ENCODE data around the gene STAM.
A peak's percentile ranks its signal among the peaks of the same experiment; 100 is the strongest.
"Not testable (repeated sequence)": the region's sequence is repeated elsewhere in the genome, so short reads cannot be mapped to it uniquely, and the experiment has no call there.

Gene STAM

GRCh38 chr10:17675638-17676037 lies 31.7 kb downstream of the STAM start:
- DNase-seq (ENCODE audit: low read depth) = no peak

GRCh38 chr10:17676919-17677318 lies 33.0 kb downstream of the STAM start:
- DNase-seq (ENCODE audit: low read depth) = no peak

GRCh38 chr10:17682236-17682946 lies 38.4 kb downstream of the STAM start:
- DNase-seq (ENCODE audit: low read depth) = no peak

- DNase-seq (ENCODE audit: low read depth) = no peak
Measured at GRCh38 chr10:17683541-17683940, 39.6 kb downstream of the STAM start.

GRCh38 chr10:17684537-17684936 lies 40.6 kb downstream of the STAM start:
- DNase-seq (ENCODE audit: low read depth) = no peak

GRCh38 chr10:17685233-17685840 lies 41.4 kb downstream of the STAM start:
- peak; percentile 29 for DNase-seq (ENCODE audit: low read depth)

- DNase-seq (ENCODE audit: low read depth) = no peak
Measured at GRCh38 chr10:17687117-17687831, 43.3 kb downstream of the STAM start.

GRCh38 chr10:17689137-17689536 lies 45.2 kb downstream of the STAM start:
- DNase-seq (ENCODE audit: low read depth) = no peak

GRCh38 chr10:17693009-17693408 lies 49.1 kb downstream of the STAM start:
- DNase-seq (ENCODE audit: low read depth) = no peak

- DNase-seq (ENCODE audit: low read depth) = no peak
Measured at GRCh38 chr10:17698696-17699095, 54.7 kb downstream of the STAM start.

GRCh38 chr10:17701301-17701700 lies 57.4 kb downstream of the STAM start:
- no peak for DNase-seq (ENCODE audit: low read depth)

GRCh38 chr10:17703706-17704105 lies 59.8 kb downstream of the STAM start:
- DNase-seq (ENCODE audit: low read depth) = no peak

GRCh38 chr10:17708821-17709220 lies 64.9 kb downstream of the STAM start:
- no peak for DNase-seq (ENCODE audit: low read depth)

GRCh38 chr10:17709492-17709891 lies 65.5 kb downstream of the STAM start:
- DNase-seq (ENCODE audit: low read depth) = no peak

GRCh38 chr10:17710181-17710580 lies 66.2 kb downstream of the STAM start:
- DNase-seq (ENCODE audit: low read depth) = no peak

- DNase-seq (ENCODE audit: low read depth) = no peak
Measured at GRCh38 chr10:17712053-17712452, 68.1 kb downstream of the STAM start.

- no peak for DNase-seq (ENCODE audit: low read depth)
Measured at GRCh38 chr10:17712717-17713471, 68.9 kb downstream of the STAM start.

GRCh38 chr10:17713758-17714157 lies 69.8 kb downstream of the STAM start:
- no peak for DNase-seq (ENCODE audit: low read depth)

- no peak for DNase-seq (ENCODE audit: low read depth)
Measured at GRCh38 chr10:17716161-17716560, 72.2 kb downstream of the STAM start.

- DNase-seq (ENCODE audit: low read depth) = not testable (repeated sequence)
Measured at GRCh38 chr10:17722317-17723014, 78.5 kb downstream of the STAM start.

- DNase-seq (ENCODE audit: low read depth) = no peak
Measured at GRCh38 chr10:17725703-17726102, 81.8 kb downstream of the STAM start.

GRCh38 chr10:17729630-17730029 lies 85.7 kb downstream of the STAM start:
- no peak for DNase-seq (ENCODE audit: low read depth)

Data from T-helper 22 cell (primary cell).